Memory B cell (primary cell): ENCODE data around the gene SLC44A3.

Experiments used
- ATAC-seq: fragments of 150-1000 bp; cut with Tn5 transposase; 2 replicates; pipeline ENCODE4 v1.10.0; 2021; ENCODE audit warnings: low read depth, mild to moderate bottlenecking, moderate library complexity
- DNase-seq, 2 donors: peaks; one replicate each; pipeline ENCODE4 v3.0.0; 2022; ENCODE audit warnings: low spot score in 2 of 2
- H3K27ac Mint-ChIP-seq: one replicate; pipeline ENCODE4 v1.8.0; 2022; ENCODE audit warnings: mild to moderate bottlenecking, moderate library complexity, mixed read lengths
- H3K27me3 Mint-ChIP-seq: one replicate; pipeline ENCODE4 v1.8.0; 2022; ENCODE audit warnings: mixed read lengths
- H3K36me3 Mint-ChIP-seq: one replicate; pipeline ENCODE4 v1.8.0; 2022; ENCODE audit warnings: mild to moderate bottlenecking, mixed read lengths
- H3K4me1 Mint-ChIP-seq: one replicate; pipeline ENCODE4 v1.8.0; 2022; ENCODE audit warnings: mixed read lengths
- H3K4me3 Mint-ChIP-seq: one replicate; pipeline ENCODE4 v1.8.0; 2022; ENCODE audit warnings: mild to moderate bottlenecking, moderate library complexity, mixed read lengths
- H3K9me3 Mint-ChIP-seq: one replicate; pipeline ENCODE4 v1.8.0; 2022; ENCODE audit warnings: mixed read lengths

SLC44A3 gene

DNA sequence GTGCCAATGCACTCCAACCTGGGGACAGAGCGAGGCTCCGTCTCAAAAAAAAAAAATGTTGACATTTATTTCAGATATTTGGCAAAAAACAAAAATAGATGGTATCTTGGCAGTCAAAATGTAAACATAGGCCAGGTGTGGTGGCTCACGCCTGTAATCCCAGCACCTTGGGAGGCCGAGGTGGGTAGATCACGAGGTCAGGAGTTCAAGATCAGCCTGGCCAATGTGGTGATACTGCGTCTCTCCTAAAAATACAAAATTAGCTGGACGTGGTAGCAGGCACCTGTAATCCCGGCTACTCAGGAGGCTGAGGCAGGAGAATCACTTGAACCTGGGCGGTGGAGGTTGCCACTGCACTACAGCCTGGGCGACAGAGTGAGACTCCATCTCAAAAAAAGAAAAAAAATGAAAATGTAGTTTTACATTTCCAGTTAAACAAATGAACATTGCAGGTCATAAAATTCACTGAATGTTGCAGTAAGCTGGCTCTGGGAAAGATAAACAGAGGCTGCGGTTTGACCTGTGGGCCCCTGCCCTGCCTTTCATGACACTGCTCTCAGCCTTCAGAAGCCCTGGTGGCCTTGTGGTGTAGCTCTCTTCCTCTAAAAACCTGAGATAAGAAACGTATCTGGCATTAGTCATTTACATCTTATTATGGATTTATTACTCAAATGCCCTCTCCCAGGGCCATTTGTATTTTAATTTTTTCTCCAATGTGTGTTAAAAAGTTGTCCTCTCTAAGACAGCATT lies 12.2 kb upstream of the SLC44A3 start:
- DNase-seq (no peak), ATAC-seq (no peak)
- no peak overlapping the region for H3K4me3 Mint-ChIP-seq
- peaks cover 16% of the 10 kb centered on the region for H3K27me3 Mint-ChIP-seq
- peaks cover 2% of the 10 kb centered on the region for H3K4me1 Mint-ChIP-seq
- H3K27ac Mint-ChIP-seq, result no peak overlapping the region
- peaks cover 5% of the 10 kb centered on the region for H3K9me3 Mint-ChIP-seq
- peaks cover 2% of the 10 kb centered on the region for H3K36me3 Mint-ChIP-seq

DNA sequence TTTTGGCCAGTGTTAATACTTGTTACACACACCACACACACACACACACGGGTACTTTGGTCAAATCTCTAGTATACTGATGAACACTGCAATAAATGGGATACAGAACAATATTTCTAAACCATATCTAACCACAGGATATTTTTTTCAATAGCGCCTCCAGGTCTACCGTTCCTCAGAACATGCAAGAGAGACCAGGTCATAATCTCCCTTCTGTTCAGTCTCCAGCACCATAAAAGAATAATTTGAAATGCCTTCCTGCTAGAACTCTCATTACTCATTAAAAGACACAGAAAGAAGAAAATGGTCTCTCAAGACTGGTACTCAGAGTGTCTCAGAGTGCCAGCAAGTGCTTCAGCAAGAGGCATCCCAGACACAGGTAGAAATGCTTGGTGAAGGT lies 11.5 kb upstream of the SLC44A3 start:
- DNase-seq (no peak), ATAC-seq (no peak)
- peaks cover 2% of the 10 kb centered on the region for H3K4me1 Mint-ChIP-seq
- H3K27ac Mint-ChIP-seq, result no peak overlapping the region
- peaks cover 9% of the 10 kb centered on the region for H3K9me3 Mint-ChIP-seq
- H3K4me3 Mint-ChIP-seq, result no peak overlapping the region
- peaks cover 2% of the 10 kb centered on the region for H3K36me3 Mint-ChIP-seq
- peaks cover 17% of the 10 kb centered on the region for H3K27me3 Mint-ChIP-seq

DNA sequence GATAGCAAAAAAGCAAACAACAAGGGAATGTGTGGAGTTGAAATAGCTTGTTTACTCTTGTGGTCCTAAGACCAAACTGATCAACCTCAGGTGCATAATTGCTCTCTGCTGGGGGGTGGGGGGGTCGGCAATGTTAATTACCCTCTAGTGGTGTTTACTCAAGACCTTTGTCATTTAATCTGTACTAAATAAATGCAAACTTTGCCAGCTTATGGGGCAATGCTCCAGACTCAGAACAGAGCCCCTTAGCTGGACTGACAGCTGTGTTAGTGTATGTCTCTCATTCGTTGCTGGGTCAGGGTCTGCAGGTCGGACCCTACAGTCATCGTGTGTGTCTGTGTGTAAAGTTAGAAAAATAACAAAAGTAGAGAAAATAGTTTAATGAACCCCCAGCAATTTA lies 7.2 kb upstream of the SLC44A3 start:
- Mint-ChIP-seq H3K36me3 (peaks cover 2% of the 10 kb centered on the region), H3K27me3 (peaks cover 12% of the 10 kb centered on the region), H3K4me1 (no peaks in the 10 kb centered on the region), H3K27ac (no peak overlapping the region), H3K4me3 (no peak overlapping the region), H3K9me3 (peaks cover 10% of the 10 kb centered on the region)
- ATAC-seq, result no peak
- no peak for DNase-seq

DNA sequence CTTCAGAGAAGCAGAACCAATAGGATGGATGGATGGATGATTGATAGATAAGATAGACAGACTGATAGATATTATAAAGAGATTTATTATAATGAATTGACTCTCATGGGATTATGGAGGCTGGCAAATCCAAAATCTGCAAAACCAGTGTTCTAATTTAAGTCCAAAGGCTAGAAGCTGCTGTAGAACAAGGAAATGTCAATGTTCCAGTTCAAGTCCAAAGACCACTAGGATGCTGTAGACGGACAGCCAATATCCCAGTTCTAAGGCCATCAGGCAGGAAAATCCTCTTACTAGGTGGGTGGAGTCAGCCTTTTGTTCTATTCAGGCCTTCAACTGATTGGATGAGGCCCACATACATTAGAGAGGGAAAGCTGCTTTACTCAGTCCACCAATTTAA lies 4.1 kb upstream of the SLC44A3 start:
- H3K9me3 Mint-ChIP-seq, result peaks cover 10% of the 10 kb centered on the region
- DNase-seq (no peak), ATAC-seq (no peak)
- H3K36me3 Mint-ChIP-seq, result peaks cover 2% of the 10 kb centered on the region
- H3K4me3 Mint-ChIP-seq, result no peak overlapping the region
- H3K27me3 Mint-ChIP-seq, result peaks cover 17% of the 10 kb centered on the region
- H3K4me1 Mint-ChIP-seq, result peaks cover 3% of the 10 kb centered on the region
- no peak overlapping the region for H3K27ac Mint-ChIP-seq

DNA sequence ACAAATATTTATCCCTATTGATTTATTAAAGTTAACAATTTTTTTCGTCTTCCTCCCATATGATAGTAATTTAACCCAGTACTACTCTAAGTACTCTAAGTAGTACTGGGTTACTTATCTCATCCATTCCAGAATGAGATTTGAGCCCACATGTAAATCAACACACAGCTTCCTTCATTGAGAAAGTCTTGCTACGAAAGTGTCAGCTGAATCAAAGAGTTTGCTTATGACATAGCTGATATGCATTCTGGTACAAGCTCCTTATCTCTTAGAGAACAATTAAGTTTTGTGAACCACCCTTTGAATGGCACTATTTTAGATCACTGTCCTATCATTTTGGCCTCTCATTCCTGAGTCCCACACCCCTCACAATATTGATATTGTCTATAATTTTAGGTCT lies 2.4 kb upstream of the SLC44A3 start:
- Mint-ChIP-seq H3K27me3 (peaks cover 12% of the 10 kb centered on the region), H3K4me1 (peaks cover 3% of the 10 kb centered on the region), H3K4me3 (no peak overlapping the region), H3K9me3 (peaks cover 4% of the 10 kb centered on the region), H3K27ac (no peak overlapping the region), H3K36me3 (no peaks in the 10 kb centered on the region)
- DNase-seq (no peak), ATAC-seq (no peak)

DNA sequence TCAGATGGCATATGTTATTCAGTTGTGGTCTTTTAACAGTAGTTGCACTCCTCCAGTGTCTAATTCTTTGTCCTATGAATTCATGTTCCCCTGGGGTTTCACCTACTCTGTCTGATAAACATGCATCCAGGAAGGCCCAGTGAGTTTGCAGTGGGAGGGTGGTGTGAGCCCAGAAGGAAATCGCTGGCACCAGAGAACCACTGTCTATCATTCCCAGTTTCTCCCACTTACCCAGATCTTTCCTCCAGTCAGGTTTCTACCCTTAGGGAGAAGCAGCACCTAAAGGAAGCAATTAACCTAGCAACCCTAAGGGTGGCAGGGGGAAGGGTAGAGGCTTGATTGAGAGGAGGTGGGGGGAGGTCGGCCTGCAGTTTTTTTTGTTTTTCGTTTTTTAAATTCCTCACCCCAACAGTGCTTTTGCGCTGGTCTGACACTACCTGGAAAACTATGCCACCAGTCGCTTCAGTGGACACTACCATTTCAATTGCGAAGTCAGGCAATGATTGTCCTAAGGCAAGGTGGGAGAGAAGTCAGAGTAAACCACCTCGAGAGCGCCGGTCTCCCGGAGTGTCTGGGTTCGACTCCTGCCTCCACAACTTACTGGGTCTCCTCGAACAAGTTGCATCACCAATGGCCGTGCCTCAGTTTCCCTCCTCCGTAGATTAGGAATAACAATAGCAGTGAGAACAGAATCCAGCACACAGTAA lies 766 bp upstream of the SLC44A3 start:
- H3K36me3 Mint-ChIP-seq, result no peaks in the 10 kb centered on the region
- peak overlapping the region; percentile 31 for H3K4me3 Mint-ChIP-seq
- ATAC-seq, result no peak
- no peaks in the 10 kb centered on the region for H3K9me3 Mint-ChIP-seq
- H3K27me3 Mint-ChIP-seq, result peaks cover 13% of the 10 kb centered on the region
- no peak overlapping the region for H3K27ac Mint-ChIP-seq
- no peak for DNase-seq
- peaks cover 3% of the 10 kb centered on the region for H3K4me1 Mint-ChIP-seq

DNA sequence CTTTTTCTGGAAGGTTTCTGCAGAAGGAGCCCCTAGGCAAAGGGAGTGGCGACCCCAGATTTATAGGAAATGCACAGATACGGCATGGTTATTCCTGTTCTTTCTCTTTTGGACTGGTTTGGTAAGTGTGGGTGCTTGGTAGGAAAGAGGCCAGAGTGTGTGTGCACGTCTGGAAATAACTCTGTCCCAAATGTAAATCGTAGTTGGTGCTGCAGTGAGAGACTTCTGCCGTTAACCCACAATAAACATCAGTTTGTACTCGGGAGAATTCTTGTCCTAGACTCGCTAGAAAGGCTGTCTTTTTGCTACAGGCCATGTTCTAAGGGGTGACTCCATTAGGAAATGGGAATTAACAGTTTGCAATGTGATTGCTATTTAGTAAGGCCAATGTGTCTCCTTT lies 779 bp downstream of the SLC44A3 start:
- Mint-ChIP-seq H3K4me1 (peaks cover 3% of the 10 kb centered on the region), H3K36me3 (no peaks in the 10 kb centered on the region), H3K4me3 (peak overlapping the region; percentile 60), H3K27me3 (peaks cover 11% of the 10 kb centered on the region), H3K9me3 (no peaks in the 10 kb centered on the region), H3K27ac (no peak overlapping the region)
- DNase-seq (no peak), ATAC-seq (no peak)

DNA sequence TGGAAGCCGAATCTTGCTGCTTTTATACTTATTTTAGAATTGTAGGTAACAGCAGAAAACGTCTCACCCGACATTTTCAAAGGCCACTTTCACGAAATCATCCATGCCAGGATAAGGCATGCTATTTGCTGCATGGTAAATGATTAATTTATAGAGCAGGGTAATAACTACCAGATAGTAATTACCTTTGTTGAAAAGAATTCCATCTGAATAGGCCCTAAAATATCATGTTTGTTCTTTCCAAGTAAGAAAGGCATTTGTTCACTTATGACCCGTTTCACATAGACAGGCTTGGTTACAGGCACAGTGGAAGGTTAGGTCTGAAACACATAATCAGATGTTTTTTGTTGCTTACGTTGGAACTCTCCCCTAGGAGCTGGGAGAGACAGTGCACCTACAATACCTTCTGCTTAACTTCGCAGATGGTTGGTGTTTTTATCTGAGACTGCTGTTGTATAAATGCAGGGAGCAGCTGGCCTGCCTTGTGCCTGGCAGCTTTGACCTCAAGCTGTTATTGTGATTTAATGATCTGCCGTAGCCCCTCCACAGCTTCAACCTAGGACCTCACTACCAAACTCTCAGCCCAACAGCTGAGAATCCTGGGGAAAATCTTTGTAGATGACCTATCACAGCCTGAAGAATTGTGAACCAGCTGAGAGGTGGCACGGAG lies 1.6 kb downstream of the SLC44A3 start:
- H3K4me3 Mint-ChIP-seq, result no peak overlapping the region
- peaks cover 3% of the 10 kb centered on the region for H3K4me1 Mint-ChIP-seq
- DNase-seq (no peak), ATAC-seq (no peak)
- no peaks in the 10 kb centered on the region for H3K9me3 Mint-ChIP-seq
- H3K27ac Mint-ChIP-seq, result no peak overlapping the region
- peaks cover 14% of the 10 kb centered on the region for H3K27me3 Mint-ChIP-seq
- H3K36me3 Mint-ChIP-seq, result no peaks in the 10 kb centered on the region

DNA sequence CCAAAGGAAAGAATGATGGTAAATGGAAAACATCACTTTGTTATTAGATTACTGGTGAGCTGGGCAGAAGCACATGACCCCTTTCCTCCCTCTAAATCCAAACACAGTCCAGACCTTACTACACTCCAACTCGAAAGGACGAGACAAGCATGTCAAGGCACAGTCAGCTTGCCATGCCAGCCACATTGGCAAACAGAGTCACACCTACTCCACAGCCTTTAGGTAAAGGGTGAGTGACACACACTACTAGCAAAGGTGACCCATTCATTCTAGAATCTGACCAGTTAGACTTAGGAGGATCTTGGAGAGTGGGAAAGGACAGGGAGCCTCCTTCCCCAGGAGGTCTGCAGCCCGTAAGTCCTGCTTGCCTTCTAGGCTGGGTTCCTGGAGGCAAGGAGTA lies 3.0 kb downstream of the SLC44A3 start:
- H3K27me3 Mint-ChIP-seq, result peaks cover 21% of the 10 kb centered on the region

DNA sequence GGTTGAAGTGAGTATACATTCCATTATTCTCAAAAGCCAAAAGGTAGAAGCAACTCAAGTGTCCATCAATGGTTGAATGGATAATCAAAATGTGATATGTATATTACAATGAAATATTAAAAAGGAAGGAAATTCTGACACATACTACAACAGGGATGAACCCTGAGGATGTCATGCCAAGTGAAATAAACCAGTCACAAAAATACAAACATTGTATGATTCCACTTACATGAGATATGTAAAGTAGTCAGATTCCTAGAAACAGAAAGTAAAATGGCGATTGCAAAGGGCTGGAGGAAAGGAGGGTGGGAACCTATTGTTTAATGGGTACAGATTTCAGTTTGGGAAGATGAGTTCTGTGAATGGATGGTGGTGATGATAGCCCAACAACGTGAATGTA lies 5.8 kb downstream of the SLC44A3 start:
- peaks cover 19% of the 10 kb centered on the region for H3K27me3 Mint-ChIP-seq
- H3K4me1 Mint-ChIP-seq, result peaks cover under 1% of the 10 kb centered on the region
- no peaks in the 10 kb centered on the region for H3K36me3 Mint-ChIP-seq
- H3K27ac Mint-ChIP-seq, result no peak overlapping the region
- no peak overlapping the region for H3K4me3 Mint-ChIP-seq
- no peaks in the 10 kb centered on the region for H3K9me3 Mint-ChIP-seq
- DNase-seq (no peak), ATAC-seq (no peak)

More for the DNA sequence above, 3.0 kb downstream of the SLC44A3 start:
- ATAC-seq, result no peak
- DNase-seq, result no peak
- H3K4me3 Mint-ChIP-seq, result no peak overlapping the region
- peaks cover 3% of the 10 kb centered on the region for H3K4me1 Mint-ChIP-seq
- H3K27ac Mint-ChIP-seq, result no peak overlapping the region
- no peaks in the 10 kb centered on the region for H3K9me3 Mint-ChIP-seq
- no peaks in the 10 kb centered on the region for H3K36me3 Mint-ChIP-seq

DNA sequence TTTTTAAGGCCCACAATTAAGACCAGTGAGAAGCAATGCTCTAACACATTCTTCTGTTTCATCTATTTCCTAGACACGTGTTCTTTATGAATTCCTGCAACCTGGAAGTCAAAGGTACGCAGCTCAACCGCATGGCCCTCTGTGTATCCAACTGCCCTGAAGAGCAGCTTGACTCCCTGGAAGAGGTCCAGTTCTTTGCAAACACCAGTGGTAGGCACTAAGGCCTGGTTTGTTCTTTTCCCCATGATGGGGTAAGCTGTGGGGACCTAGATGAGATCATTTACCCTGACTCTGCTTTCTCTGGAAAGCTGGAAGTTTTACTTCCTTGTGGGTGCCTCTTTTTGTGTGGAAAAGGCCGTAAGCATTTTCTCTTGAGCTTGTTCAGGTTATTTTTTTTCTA lies 7.3 kb downstream of the SLC44A3 start:
- Mint-ChIP-seq H3K9me3 (no peaks in the 10 kb centered on the region), H3K36me3 (no peaks in the 10 kb centered on the region), H3K4me3 (no peak overlapping the region), H3K27ac (no peak overlapping the region), H3K4me1 (peaks cover 5% of the 10 kb centered on the region), H3K27me3 (peaks cover 17% of the 10 kb centered on the region)
- no peak for DNase-seq
- no peak for ATAC-seq

DNA sequence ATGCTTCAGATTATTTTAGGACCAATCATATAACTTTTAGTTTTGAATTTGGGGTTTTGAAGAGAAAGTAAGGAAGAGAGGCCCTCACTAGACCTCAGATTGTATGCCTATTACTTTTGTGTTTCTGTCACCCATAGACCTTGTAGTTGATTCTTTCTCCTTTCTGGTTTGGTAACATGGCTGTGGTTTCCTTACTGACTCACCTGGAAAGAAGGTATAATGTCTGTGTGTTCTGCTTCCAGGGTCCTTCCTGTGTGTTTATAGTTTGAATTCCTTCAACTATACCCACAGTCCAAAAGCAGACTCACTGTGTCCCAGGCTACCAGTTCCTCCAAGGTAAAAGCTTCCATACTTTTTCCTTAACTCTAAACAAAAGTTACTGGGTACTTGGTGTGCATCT lies 8.1 kb downstream of the SLC44A3 start:
- DNase-seq (no peak), ATAC-seq (no peak)
- Mint-ChIP-seq H3K36me3 (no peaks in the 10 kb centered on the region), H3K4me3 (no peak overlapping the region), H3K4me1 (peaks cover 5% of the 10 kb centered on the region), H3K9me3 (no peaks in the 10 kb centered on the region), H3K27me3 (peaks cover 15% of the 10 kb centered on the region), H3K27ac (no peak overlapping the region)

DNA sequence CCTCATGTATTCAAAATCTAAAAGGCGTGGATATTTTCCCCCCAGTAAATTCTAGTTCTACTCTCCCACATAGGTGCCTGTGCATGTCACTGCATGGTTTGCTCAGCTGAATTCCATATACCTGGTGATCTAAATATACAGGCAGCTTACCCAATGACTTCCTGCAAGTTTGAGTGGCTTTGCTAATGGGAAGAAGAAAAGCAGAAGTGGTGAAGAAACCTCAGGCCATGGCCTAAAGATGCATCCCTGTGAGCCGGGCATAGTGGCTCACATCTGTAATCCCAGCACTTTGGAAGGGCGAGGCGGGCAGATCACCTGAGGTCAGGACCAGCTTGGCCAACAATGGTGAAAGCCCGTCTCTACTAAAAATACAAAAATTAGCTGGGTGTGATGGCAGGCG lies 11.5 kb downstream of the SLC44A3 start:
- no peak for DNase-seq
- Mint-ChIP-seq H3K27ac (no peak overlapping the region), H3K36me3 (no peaks in the 10 kb centered on the region), H3K27me3 (peaks cover 15% of the 10 kb centered on the region), H3K4me1 (peaks cover 5% of the 10 kb centered on the region), H3K4me3 (no peak overlapping the region), H3K9me3 (no peaks in the 10 kb centered on the region)
- ATAC-seq, result peak; percentile 58

DNA sequence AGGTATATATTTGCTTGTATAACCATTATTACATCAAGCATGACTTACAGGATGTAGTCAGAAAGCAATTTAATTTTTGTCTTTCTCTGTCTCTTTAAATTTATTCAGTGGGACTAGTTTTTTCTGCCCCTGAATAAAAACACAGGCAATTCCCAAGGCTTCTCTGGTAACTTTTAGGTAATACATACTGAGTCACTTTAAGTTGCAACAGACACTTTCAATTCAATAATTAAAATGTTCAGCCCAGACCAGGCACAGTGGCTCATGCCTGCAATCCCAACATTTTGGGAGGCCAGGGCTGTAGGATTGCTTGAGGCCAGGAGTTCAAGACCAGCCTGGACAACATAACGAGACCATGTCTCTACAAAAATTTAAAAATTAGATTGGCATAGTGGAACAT lies 12.3 kb downstream of the SLC44A3 start:
- H3K4me1 Mint-ChIP-seq, result peaks cover 5% of the 10 kb centered on the region
- no peaks in the 10 kb centered on the region for H3K9me3 Mint-ChIP-seq
- peaks cover 10% of the 10 kb centered on the region for H3K27me3 Mint-ChIP-seq
- H3K36me3 Mint-ChIP-seq, result no peaks in the 10 kb centered on the region
- no peak for ATAC-seq
- no peak overlapping the region for H3K27ac Mint-ChIP-seq
- H3K4me3 Mint-ChIP-seq, result no peak overlapping the region
- DNase-seq, result no peak
